Rectal smooth muscle tissue (tissue), 1 donor: ENCODE measurements around the gene ZC2HC1C.
A peak's percentile ranks its signal among the peaks of the same experiment; 100 is the strongest.

Experiments
- H3K27ac ChIP-seq: one replicate; pipeline ENCODE4 v1.7.0; 2013; ENCODE audit warnings: low read depth, low read length, inconsistent platforms
- H3K27me3 ChIP-seq: one replicate; pipeline ENCODE4 v1.7.0; 2013; ENCODE audit warnings: low read length; ENCODE audit not compliant: control insufficient read depth, insufficient read depth
- H3K36me3 ChIP-seq: one replicate; pipeline ENCODE4 v1.7.0; 2013; ENCODE audit warnings: low read length; ENCODE audit not compliant: control insufficient read depth, insufficient read depth
- H3K4me1 ChIP-seq: one replicate; pipeline ENCODE4 v1.7.0; 2013; ENCODE audit warnings: low read length; ENCODE audit not compliant: control insufficient read depth, insufficient read depth
- H3K4me3 ChIP-seq: one replicate; pipeline ENCODE4 v1.7.0; 2013; ENCODE audit warnings: low read length
- H3K9ac ChIP-seq: one replicate; pipeline ENCODE4 v1.7.0; 2013; ENCODE audit warnings: low read length

Gene ZC2HC1C

GRCh38 chr14:75081660-75082229 lies 12.3 kb downstream of the ZC2HC1C start:
- no peak overlapping the region for H3K9ac ChIP-seq
- H3K4me3 ChIP-seq = no peak overlapping the region
- H3K4me1 ChIP-seq = peaks cover 18% of the 10 kb centered on the region
- H3K27me3 ChIP-seq = no peaks in the 10 kb centered on the region
- H3K36me3 ChIP-seq = peaks cover 15% of the 10 kb centered on the region
- peak overlapping the region; percentile 50 for H3K27ac ChIP-seq

- Histone ChIP-seq H3K27me3 (no peaks in the 10 kb centered on the region), H3K4me1 (peaks cover 13% of the 10 kb centered on the region), H3K36me3 (peaks cover 28% of the 10 kb centered on the region), H3K27ac (no peak overlapping the region), H3K9ac (no peak overlapping the region), H3K4me3 (no peak overlapping the region)
Measured at GRCh38 chr14:75083271-75083670, 13.8 kb downstream of the ZC2HC1C start.

DNA sequence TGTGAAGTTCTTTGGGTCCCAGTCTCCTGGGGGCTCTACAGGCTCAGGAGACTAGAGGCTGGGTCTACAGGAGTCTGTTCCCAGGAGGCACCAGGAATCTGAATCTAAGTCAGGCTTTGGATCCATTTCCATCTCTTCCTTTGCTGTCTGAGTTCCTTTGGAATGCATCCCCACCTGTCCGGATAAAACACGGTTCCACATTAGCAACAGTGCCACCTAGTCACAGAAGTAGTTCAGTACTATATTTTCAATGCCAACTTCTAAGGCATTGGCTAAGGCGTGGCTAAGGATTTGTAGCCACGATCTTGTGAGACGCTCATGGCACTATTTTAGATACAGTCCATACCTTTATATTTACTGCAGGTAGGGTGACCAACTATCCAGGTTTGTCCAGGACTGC lies 15.1 kb downstream of the ZC2HC1C start:
- H3K27ac ChIP-seq = no peak overlapping the region

DNA sequence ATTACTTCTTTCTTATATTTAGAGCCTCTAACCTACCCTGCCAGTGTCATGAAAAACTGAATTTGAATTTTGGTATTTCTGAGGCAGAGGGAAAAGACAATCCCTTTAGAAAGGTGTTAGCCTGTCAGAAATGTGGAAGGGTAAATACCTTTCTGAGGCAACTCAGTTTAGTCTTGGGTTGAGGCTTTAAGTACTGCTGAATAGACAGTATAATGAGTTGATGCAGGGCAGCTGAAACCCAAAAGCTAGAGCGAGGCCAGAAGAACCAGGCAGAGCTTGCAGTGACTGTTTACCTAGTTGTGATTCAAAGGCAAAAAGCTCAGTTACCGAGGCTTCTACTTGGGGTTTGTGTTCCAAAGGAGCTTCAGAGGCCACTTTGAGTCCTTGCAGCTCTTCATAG lies 18.7 kb downstream of the ZC2HC1C start:
- Histone ChIP-seq H3K4me3 (no peak overlapping the region), H3K9ac (no peak overlapping the region), H3K4me1 (no peaks in the 10 kb centered on the region), H3K27ac (no peak overlapping the region), H3K27me3 (no peaks in the 10 kb centered on the region), H3K36me3 (peaks cover 33% of the 10 kb centered on the region)

More for the DNA sequence above, 15.1 kb downstream of the ZC2HC1C start:
- peaks cover 13% of the 10 kb centered on the region for H3K4me1 ChIP-seq
- H3K36me3 ChIP-seq = peaks cover 30% of the 10 kb centered on the region
- no peak overlapping the region for H3K9ac ChIP-seq
- H3K27me3 ChIP-seq = no peaks in the 10 kb centered on the region
- no peak overlapping the region for H3K4me3 ChIP-seq

GRCh38 chr14:75088566-75089373 lies 19.3 kb downstream of the ZC2HC1C start:
- H3K4me3 ChIP-seq = no peak overlapping the region
- H3K9ac ChIP-seq = no peak overlapping the region
- H3K36me3 ChIP-seq = peaks cover 30% of the 10 kb centered on the region
- no peaks in the 10 kb centered on the region for H3K4me1 ChIP-seq
- no peaks in the 10 kb centered on the region for H3K27me3 ChIP-seq
- H3K27ac ChIP-seq = no peak overlapping the region

GRCh38 chr14:75090353-75090752 lies 20.9 kb downstream of the ZC2HC1C start:
- Histone ChIP-seq H3K9ac (no peak overlapping the region), H3K27me3 (no peaks in the 10 kb centered on the region), H3K36me3 (peaks cover 27% of the 10 kb centered on the region), H3K27ac (no peak overlapping the region), H3K4me1 (no peaks in the 10 kb centered on the region), H3K4me3 (no peak overlapping the region)

DNA sequence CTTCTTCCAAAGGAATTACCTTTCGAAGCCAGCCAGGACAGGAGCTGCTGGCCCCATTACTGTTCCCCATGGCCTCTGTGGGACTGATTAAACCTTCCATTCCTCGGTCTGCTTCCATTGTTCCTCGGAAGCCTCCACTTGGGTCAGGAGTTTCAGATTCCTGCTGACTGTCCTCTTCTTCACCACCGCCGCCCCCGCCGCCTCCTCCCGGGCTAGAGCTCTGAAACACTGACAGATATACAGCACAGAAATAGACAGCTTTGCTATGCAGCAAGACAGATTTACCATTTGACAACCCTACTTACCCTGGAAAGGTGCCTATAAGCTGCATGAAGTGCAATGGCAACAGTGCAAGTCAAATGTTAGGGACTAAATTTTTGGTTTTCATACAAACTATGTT lies 21.8 kb downstream of the ZC2HC1C start:
- Histone ChIP-seq H3K27me3 (no peaks in the 10 kb centered on the region), H3K4me3 (no peak overlapping the region), H3K36me3 (peaks cover 30% of the 10 kb centered on the region), H3K27ac (no peak overlapping the region), H3K9ac (no peak overlapping the region), H3K4me1 (no peaks in the 10 kb centered on the region)

- Histone ChIP-seq H3K4me1 (no peaks in the 10 kb centered on the region), H3K27me3 (no peaks in the 10 kb centered on the region), H3K36me3 (peaks cover 30% of the 10 kb centered on the region), H3K9ac (no peak overlapping the region), H3K4me3 (no peak overlapping the region), H3K27ac (no peak overlapping the region)
Measured at GRCh38 chr14:75092698-75093097, 23.3 kb downstream of the ZC2HC1C start.

GRCh38 chr14:75094896-75095295 lies 25.5 kb downstream of the ZC2HC1C start:
- H3K9ac ChIP-seq = no peak overlapping the region
- H3K4me1 ChIP-seq = no peaks in the 10 kb centered on the region
- H3K27me3 ChIP-seq = no peaks in the 10 kb centered on the region
- H3K4me3 ChIP-seq = no peak overlapping the region
- H3K36me3 ChIP-seq = peaks cover 33% of the 10 kb centered on the region
- H3K27ac ChIP-seq = no peak overlapping the region

GRCh38 chr14:75095690-75096089 lies 26.2 kb downstream of the ZC2HC1C start:
- no peak overlapping the region for H3K9ac ChIP-seq
- no peak overlapping the region for H3K27ac ChIP-seq
- H3K4me1 ChIP-seq = no peaks in the 10 kb centered on the region
- H3K4me3 ChIP-seq = no peak overlapping the region
- no peaks in the 10 kb centered on the region for H3K27me3 ChIP-seq
- H3K36me3 ChIP-seq = peaks cover 30% of the 10 kb centered on the region

- Histone ChIP-seq H3K9ac (no peak overlapping the region), H3K27me3 (no peaks in the 10 kb centered on the region), H3K27ac (no peak overlapping the region), H3K4me1 (no peaks in the 10 kb centered on the region), H3K36me3 (peaks cover 30% of the 10 kb centered on the region), H3K4me3 (no peak overlapping the region)
Measured at GRCh38 chr14:75096959-75097358, 27.5 kb downstream of the ZC2HC1C start.

DNA sequence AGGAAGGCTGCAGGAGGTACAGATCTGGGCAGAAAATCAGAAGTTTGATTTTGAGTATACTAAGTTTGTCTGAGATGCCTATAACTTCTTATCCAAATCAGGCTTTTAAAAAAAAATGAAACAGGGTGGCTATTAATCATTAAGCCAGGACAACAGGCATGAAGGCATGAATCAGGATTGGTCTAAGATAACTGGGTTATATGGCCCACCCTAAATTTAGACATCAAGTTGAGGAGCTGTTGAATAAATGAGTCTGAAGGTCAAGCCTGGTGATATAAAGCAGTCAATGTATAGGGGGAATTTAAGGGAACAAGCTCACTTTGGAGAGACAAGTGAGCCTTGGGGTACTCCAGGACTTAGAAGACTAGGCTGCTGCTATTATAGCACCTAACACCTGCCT lies 28.8 kb downstream of the ZC2HC1C start:
- peaks cover 30% of the 10 kb centered on the region for H3K36me3 ChIP-seq

DNA sequence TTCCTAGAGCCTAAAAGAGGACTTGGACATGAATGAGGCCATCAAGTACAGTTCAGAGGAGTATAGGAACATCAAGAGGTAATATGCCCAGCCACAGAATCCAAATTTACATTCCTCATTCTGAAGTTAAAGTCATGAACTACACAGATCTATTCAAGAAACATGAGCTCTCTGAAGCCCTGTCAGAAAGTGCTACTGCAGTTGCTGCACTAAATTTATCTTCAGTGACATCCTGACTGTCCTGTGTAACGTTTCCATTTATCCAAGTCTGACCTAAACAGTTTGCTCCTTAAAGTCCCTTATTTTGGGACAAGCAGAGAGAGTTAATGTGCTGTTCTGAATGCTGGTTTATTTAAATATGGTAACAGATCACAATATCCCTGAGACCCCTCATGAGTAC lies 29.2 kb downstream of the ZC2HC1C start:
- no peaks in the 10 kb centered on the region for H3K4me1 ChIP-seq
- peaks cover 30% of the 10 kb centered on the region for H3K36me3 ChIP-seq
- H3K27ac ChIP-seq = no peak overlapping the region
- no peak overlapping the region for H3K9ac ChIP-seq
- H3K4me3 ChIP-seq = no peak overlapping the region
- H3K27me3 ChIP-seq = no peaks in the 10 kb centered on the region

More for the DNA sequence above, 28.8 kb downstream of the ZC2HC1C start:
- no peak overlapping the region for H3K27ac ChIP-seq
- H3K27me3 ChIP-seq = no peaks in the 10 kb centered on the region
- no peak overlapping the region for H3K4me3 ChIP-seq
- no peaks in the 10 kb centered on the region for H3K4me1 ChIP-seq
- no peak overlapping the region for H3K9ac ChIP-seq
